NCI-H1694 treated with DMSO at 0.1 percent for 48 hours (cell line): ENCODE results near the gene NUTF2.
"Not testable (repeated sequence)": the region's sequence is repeated elsewhere in the genome, so short reads cannot be mapped to it uniquely, and the experiment has no call there.

ENCODE experiments used
- DNase-seq: peaks from one replicate; lab custom pipeline; 2025; lab: John Stamatoyannopoulos, UW

The NUTF2 gene

DNA sequence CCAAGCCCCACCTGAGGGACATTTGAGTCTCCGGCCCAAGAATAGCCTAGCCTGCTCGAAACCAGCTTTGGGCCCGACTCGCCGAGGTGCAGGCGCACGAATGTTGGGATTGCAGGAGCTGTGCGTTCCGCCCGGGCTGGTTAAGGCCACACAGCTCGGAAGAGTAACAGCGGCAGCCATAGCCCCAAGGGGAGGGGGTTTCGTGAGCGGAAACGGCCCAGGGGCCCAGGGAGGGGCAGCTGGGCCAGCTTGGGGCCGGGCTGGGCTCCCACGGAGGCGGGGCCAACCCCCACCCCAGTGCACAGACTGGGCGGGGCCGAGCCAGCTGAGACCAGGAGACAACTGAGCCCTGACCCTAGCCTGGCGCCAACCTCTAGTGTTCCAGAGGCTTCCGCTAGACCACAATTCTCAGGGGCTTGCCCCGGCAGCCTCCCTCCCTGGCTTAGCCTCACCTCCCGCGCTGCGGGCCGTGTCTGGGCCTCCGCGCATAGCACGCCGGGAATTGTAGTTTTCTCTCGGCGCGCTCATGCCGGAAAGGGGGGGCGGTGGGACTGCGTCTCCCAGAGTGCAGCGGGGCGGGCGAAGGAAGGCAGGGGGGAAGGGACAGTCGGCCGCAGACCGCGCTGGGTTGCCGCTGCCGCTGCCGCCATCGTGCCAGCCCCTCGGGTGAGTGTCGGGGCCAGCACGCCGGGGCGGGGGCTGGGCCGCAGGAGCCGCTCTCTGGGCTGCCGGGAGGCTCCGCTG, at the start of gene NUTF2:
Gene NUTF2 (plus strand): TSS at position 614 of the 744 bp plus-strand sequence. CDS start 18,198 bp downstream, outside the sequence.
- peak; percentile 86 for DNase-seq

DNA sequence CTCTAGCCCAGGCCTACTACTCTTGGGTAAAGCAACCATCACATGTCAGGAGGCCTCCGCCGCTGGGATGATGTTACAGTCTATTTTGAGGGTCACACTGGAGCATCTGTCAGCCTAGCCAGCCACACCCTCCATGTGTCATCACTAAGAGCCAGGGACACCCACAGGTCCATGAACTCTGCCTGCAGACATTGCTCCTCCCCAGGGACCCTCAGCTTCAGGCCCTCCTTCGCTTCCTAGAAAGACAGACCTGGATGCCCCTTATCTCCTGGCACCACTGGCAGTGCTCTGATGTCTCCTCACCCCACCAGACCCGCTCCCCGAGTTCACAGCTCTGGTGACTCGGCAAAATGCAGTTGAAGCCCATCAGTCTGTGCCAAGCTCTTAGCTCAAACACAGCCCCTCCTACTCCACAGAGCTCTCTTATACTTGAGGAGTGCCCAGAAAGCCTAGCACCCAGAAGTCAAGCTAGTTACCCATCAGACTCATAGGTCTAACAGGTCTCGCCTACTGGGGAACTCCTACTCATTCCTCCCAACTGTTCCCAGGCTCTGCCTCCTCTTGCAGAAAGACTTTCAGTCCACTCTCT, 46.3 kb upstream of the NUTF2 start:
- no peak for DNase-seq

DNA sequence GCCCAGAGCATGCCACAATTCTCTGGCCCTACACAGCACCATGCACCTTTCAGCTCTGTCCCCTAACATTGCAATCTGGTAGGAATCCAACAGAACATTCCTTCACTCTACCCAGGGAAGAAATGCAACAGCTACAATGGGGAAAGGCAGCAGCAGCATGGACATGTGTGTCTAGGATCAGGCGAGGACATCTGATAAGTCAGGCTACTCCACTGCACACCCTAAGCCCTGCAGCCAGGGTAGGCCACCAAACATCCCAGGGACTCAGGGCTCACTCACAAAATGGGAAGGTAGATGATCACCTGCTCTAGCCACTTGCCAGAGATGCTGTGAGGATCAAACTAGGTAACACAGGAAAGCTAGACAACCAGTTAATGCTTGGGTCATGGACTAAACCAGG, 45.5 kb upstream of the NUTF2 start:
- DNase-seq, result no peak

DNA sequence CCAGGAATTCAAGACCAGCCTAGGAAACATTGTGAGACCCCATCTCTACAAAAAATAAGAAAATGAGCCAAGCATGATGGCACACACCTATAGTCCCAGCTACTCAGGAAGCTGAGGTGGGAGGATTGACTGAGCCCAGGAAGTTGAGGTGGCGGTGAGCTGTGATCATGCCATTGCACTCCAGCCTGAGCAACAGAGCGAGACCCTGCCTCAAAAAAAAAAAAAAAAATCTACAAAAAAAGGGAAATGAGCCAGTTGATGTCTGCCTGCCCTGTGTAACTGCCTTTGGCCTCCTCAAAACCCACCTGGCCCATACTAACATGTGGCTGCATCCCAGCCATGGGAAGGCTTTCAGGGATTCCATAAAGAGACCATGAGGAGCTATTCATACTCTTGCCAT, 44.9 kb upstream of the NUTF2 start:
- DNase-seq, result no peak

DNA sequence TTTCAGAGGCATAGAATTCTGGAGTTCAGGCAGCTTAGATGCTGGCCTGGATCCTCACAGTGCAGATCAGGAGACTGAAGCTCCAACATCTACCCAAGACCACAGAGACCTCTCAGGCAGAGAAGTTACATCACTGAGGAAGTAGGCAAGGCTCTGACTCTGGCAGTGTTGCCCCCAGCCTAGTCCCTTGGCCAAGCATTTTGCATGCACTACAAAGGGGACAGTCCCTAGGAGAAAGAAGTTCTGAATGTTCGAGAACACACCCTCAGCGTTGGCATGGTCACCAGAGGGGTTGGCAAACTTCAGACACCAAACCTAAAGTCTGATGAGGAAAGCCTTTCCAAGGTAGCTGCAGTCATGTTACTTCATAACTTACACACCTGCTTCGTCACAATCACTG, 42.8 kb upstream of the NUTF2 start:
- no peak for DNase-seq

DNA sequence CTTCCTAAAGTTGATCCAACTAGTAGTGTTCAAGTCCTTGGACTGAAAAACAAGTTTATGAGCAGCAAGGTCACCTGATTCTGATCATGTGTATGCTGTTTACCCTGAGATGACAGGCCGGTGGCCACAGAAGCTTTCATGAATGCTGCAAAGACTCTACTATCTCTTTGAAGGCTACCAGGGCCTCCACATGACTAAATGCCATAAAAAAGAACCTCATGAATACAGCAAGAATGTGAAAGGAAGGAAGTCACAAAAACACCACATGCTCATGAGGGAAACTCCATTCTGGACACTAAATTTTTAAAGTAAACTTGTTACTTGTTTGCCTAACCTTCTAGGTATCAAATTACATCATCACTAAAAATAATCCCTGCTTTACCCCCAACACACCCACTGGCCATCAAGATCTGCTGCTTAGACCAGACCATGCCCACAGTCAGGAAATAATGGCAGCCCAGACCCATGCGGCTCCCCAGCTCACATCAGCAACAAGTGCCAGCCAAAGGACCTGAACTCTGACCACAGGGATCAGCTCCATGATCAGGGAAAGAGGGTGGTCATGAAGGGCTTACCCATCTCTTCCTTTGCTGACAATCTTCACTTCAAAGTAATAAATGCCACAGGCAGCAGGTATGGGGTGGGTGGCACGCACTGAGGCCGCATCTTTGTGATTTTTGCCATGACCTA, 41.7 kb upstream of the NUTF2 start:
- DNase-seq, result no peak

DNA sequence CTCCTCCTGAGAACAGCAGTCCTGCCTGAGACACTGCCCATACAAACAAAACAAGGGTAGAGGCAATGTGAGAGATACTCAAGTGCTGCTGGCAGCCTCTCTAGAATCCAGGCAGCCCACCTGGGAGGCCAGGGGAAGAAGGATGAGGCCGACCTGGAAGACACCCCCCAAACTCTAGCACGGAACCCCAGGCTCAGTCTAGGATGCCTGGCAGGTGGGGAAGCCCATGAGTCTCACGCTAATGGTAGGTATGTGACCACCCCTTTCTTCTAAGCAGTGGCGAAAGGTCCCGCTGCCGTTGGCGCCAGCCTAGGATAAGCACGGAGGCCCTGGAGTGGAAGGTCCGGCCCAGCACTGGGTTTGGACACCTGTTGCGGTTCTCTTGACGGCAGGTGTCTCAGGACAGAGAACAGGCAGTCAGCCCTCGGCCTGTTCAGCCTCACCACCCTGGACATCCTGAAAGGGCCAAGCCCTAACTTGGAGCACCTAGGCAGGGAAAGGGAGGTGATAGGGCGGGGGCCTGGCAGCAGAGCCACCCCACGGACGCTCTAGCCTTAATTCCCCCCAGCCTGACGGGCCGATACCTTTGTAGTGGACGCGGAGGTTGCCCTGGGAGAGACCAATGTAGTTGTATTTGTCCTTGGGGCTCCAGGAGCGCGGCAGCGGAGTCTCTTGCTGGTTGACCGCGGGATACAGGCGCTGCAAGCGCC, 40.9 kb upstream of the NUTF2 start:
- DNase-seq, result no peak

DNA sequence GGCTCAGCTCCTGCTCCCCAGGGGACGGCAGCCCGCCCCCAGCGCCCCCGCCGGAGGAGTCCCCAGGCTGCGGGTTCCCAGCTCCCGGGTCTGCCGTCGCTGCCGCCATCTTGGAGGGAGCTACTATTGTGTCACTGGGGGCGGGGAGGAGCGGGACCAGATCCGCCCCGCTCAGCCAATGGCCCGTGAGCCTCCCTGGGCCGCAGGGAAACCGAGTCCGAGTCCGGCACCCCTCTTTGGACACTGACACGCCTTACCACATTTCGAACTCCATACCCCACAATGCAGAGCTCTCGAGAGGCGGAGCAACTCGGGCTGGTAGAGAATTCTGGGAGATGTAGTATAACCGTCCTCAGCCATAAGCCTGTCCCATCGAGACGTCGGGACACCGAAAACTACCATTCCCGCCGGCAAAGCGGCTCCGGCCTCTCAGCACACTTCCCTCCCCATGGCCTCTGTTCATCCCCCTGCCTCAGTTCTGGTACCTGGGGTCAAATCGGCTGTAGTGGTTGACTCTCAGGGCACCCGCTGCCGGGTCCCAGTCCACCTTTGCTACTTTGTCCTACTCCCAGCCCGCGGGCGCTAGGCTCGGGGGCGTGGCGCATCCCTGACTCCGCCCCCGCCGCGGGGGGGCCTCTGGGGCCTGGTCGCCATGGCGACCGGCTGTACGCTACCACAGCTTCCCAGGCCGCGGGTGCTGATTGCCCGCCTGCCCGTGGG, 40.1 kb upstream of the NUTF2 start, which contains the start of the genes RANBP10 and TSNAXIP1:
Gene RANBP10 (minus strand): TSS at position 133 of the 720 bp plus-strand sequence. CDS start 24 bp downstream, at position 109.
Gene TSNAXIP1 (plus strand): TSS at position 462 of the 720 bp plus-strand sequence. CDS start 261 bp downstream, outside the sequence.
- DNase-seq, result peak; percentile 98

DNA sequence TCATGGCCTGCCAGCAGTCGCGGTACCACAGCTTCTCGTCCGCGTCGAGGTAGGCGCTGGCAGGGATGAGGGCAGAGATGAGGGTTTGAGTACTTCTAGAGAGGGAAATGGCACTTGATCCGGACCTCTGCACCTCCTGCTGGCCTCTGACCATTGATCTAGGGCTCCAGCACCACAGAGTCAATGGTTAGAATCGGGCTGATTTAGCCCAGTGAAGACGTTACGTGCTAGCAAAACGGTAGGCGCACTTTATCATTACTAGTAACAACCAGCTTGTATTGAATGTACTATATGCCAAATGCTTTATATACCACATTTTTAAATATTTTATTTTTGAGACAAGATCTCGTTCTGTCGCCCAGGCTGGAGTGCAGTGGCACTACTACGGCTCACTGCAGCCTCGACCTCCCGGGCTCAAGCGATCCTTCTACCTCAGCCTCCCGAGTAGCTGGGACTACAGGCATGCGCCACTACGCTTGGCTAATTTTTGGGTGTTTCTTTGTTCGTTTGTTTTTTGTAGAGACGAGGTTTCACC, 39.5 kb upstream of the NUTF2 start:
- no peak for DNase-seq

DNA sequence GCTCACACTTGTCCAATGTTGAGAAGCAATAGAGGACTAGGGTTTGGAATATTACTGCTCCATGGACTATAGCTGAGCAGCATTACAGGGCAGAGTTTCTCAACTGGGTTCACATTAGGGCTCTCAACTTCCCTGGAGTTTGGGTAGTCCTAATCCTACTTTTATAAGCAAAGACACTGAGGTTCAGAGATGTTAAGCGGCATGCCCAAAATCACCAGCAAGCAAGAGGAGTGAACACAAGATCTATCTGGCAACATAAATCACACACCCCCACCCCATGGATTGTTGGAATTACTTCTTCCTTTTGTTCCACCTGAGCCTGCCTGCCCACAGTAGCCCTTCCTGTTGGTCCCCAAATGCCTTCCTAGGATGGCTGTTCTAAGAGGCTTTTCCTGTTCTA, 34.8 kb upstream of the NUTF2 start:
- no peak for DNase-seq

DNA sequence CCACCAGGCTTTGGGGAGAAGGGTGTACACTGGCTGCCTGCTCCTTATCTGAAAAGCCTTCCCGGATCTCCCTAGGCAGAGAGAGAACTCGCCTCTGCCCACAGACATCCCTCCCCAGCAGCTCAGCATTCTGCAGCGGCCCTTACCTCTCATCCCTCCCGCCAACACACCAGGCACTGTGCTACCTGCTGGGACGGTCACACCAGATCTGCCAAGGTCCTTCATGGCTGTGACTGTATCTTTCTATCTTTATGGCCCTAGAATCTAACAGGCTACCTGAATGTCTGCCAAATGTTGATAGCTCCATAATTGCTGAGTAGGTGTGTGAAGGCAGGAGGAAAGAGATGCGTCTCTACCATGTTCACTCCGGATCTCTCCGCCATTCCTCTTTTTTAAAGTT, 32.2 kb upstream of the NUTF2 start:
- no peak for DNase-seq

DNA sequence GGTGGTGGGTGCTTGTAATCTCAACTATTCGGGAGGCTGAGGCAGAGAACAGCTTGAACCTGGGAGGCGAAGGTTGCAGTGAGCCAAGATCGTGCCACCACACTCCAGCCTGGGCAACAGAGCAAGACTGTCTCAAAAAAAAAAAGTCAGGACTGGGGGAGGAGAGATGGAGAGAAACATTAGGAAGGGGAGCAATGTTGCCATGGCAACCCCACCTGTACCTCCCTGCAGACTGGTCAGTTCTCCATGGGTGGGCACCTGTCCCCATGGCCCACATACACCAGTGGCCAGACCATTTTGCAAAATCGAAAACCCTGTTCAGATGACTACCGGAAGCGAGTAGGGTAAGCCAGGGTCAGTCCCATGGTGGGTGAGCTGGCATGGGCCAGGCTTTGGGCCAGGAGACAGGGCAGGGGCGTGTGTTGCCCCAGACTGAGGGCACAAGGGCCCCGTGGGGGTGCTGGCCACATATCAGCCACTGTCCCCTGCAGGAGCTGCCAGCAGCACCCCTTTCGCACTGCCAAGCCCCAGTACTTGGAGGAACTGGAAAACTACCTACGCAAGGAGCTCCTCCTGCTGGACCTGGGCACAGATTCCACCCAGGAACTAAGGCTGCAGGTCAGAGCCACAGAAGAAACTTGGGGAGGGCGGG, 26.0 kb upstream of the NUTF2 start:
- no peak for DNase-seq

DNA sequence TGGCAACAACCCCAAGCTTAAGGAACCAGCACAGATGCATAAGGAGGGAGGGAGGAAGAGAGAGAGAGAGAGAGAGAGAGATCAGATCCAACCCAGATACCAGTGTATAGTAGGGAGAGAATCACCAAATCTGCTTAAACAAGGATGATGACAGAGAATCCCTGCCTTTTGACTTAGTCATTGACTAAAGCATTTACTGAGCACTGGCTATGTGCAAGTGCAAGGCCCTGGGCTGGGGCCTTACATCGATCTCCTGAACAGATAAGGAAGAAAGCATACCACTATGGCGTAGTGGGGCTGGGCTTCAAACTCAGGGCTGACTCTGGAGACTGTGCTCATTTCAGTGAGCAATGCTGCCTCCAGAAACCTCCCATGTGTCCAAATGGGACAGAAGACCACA, 24.2 kb upstream of the NUTF2 start:
- DNase-seq, result no peak

DNA sequence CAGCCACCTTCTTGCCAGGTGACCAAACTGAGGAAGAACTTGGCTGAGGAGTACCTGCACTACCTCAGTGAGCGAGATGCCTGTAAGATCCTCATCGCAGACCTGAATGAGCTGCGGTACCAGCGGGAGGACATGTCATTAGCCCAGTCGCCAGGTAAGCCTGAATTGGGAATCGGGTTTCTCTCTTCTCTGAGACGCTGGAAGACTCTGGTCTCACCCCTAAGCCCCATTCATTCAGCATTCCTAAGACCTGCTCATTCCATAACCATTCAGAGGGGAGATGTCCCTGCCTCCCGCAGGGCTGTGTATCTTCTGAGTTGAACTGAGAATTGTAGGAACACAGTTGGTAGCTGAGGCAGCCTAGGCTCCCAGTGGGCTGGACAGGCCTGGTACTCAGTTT, 21.6 kb upstream of the NUTF2 start:
- DNase-seq, result no peak

DNA sequence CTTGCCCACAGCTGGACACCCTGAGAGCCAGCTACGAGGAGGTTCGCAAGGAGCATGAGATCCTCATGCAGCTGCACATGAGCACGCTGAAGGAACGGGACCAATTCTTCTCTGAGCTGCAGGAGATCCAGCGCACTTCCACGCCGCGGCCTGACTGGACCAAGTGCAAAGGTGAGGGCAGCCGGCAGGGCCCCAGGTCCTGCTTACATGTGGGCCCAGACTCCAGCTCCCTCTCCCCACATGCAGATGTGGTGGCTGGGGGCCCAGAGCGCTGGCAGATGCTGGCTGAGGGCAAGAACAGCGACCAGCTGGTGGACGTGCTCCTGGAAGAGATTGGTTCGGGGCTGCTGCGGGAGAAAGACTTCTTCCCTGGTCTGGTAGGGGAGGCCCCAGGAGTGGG, 20.8 kb upstream of the NUTF2 start:
- DNase-seq, result no peak

DNA sequence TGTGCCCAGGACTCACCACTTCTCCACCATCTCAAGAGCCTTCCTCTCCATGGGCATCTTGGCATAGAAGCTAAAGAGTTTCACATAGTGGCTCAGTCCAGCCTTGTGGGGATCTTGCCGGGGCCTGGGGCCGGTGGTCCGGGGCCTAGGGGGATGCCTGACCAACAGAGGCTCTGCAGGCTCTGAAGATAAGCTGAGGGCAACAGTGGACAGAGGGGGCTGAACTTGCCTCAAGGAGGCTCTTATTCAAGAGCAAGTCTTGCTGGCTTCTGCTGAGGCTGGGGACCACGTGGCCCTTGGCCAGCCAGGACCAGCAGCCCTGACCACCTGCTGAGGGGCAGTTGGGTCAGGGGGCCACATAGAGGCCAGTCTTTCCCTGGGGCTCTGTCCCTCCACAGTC, 18.1 kb upstream of the NUTF2 start:
- no peak for DNase-seq

DNA sequence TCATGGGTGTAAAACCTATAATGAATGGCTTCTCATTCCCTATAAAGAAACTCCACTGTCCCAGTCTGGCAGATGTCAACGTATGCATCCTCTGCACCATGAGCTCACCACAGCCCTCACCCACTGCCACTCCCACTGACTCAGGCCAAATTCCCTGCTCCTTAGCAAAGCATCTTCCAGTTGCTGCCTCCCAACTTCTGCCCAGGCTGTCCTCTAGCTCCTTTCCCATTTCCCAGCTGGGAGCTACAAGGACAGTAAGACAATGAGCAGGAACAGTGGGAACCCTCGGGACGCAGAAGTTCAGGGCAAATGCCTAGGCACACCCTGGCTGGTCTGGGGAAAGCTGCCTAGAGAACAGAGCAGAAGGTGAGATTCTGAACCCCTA, 13.7 kb upstream of the NUTF2 start:
- no peak for DNase-seq

DNA sequence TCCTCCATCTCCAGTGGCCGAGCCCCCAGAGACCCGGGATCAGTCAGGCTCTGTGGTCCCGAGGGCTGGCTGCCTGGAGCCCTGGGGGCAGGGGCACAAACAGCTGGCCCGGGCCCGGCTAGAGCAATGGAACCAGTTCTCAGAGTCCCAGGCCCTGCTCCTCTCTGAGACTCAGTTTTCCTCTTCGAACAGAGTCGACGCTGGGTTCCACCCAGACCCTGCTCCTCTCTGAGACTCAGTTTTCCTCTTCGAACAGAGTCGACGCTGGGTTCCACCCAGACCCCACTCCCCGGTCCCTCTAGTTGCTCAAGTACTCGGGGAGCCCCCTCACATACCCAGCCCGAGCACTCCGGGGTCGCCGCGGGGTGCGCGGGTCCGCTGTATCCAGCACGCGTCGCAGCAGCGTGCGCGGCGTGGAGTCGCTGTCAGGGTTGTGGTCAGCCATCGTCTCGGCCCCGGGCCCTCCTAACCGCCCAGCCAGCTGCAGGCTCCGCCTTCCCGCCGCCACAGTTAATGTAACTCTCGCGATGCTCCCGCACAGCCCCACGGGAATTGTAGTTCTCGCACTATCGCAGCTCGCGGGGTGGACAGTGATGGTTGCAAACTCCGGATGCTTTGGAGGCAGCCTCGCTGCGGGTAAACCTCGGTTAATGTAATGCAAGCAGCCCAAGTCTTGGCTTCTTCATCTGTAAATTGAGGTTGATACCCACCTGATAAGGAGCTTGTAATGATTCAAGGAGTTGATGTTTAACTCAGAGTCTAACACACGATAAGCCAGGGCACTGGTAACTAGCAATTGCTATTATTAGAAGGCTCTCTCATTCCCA, 13.1 kb upstream of the NUTF2 start:
- peak; percentile 71 for DNase-seq

DNA sequence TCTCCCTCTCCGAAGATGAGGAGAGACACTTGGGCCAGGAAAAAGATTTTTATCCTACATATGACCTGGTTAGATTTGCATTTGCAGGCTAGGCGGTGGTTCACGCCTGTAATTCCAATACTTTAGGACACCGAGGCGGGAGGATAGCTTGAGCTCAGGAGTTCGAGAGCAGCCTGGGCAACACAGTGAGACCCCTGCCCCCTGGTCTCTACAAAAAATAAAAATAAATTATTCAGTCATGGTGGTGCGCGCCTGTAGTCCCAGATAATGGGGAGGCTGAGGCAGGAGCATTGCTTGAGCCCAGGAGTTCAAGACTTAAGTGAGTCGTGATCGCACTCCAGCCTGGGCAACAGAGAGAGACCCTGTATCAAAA, 12.5 kb upstream of the NUTF2 start:
- no peak for DNase-seq

DNA sequence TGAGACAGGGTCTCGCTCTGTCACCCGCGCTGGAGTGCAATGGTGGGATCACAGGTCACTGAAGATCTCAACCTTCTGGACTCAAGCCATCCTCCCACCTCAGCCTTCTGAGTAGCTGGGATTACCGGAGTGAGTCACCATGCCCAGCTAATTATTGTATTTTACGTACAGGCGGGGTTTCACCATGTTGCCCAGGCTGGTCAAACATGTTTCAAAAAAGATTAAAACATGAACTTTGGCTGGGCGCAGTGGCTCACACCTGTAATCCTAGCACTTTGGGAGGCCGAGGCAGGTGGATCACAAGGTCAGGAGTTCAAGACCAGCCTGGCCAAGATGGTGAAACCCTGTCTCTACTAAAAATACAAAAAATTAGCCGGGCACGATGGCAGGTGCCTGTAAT, 9.5 kb upstream of the NUTF2 start:
- DNase-seq, result not testable (repeated sequence)
